ES-I3 (cell line): Measurements from ENCODE around the gene RPAP2.
"Not testable (repeated sequence)": the region's sequence is repeated elsewhere in the genome, so short reads cannot be mapped to it uniquely, and the experiment has no call there.

Source experiments
- H3K36me3 ChIP-seq: 2 replicates; pipeline ENCODE4 v1.6.1; 2013; ENCODE audit warnings: mild to moderate bottlenecking, low read length, control low read depth, moderate library complexity; ENCODE audit not compliant: insufficient read depth
- H3K4me1 ChIP-seq: 2 replicates; pipeline ENCODE4 v1.6.1; 2013; ENCODE audit warnings: mild to moderate bottlenecking, control low read depth, low read length; ENCODE audit not compliant: insufficient read depth
- H3K9ac ChIP-seq: 2 replicates; pipeline ENCODE4 v1.6.1; 2013; ENCODE audit warnings: low read depth, mild to moderate bottlenecking, low read length, moderate library complexity
- H3K9me3 ChIP-seq: 2 replicates; pipeline ENCODE4 v1.6.1; 2013; ENCODE audit warnings: mild to moderate bottlenecking, low read length, moderate library complexity; ENCODE audit not compliant: control insufficient read depth, insufficient read depth

The RPAP2 gene

GRCh38 chr1:92298573-92299476 is at the start of gene RPAP2, which contains the start of gene GLMN:
Gene RPAP2 (plus strand): TSS chr1:92299059. CDS start chr1:92299074, 15 bp downstream.
Gene GLMN (minus strand): TSS chr1:92298987. CDS start chr1:92297999, 988 bp downstream.
- peaks cover 3% of the 10 kb centered on the region; the same call in 1 of the 2 replicates for H3K36me3 ChIP-seq
- H3K4me1 ChIP-seq = no peaks in the 10 kb centered on the region
- H3K9ac ChIP-seq = peak within 1 kb of the TSS; percentile 99
- H3K9me3 ChIP-seq = no peaks in the 10 kb centered on the region

- H3K36me3 ChIP-seq, H3K9me3 ChIP-seq, H3K4me1 ChIP-seq, H3K9ac ChIP-seq: not testable (repeated sequence)
Observed at GRCh38 chr1:92254714-92255113, 44.1 kb upstream of the RPAP2 start.

- Histone ChIP-seq H3K4me1 (no peaks in the 10 kb centered on the region), H3K36me3 (no peaks in the 10 kb centered on the region; the same call in none of the 2 replicates), H3K9me3 (no peaks in the 10 kb centered on the region), H3K9ac (no peak overlapping the region)
Observed at GRCh38 chr1:92259350-92259749, 39.5 kb upstream of the RPAP2 start.

GRCh38 chr1:92262516-92262915 is 36.3 kb upstream of the RPAP2 start:
- Histone ChIP-seq H3K36me3 (no peaks in the 10 kb centered on the region; the same call in none of the 2 replicates), H3K4me1 (no peaks in the 10 kb centered on the region), H3K9ac (no peak overlapping the region), H3K9me3 (no peaks in the 10 kb centered on the region)

- Histone ChIP-seq H3K9ac (no peak overlapping the region), H3K36me3 (peaks cover 5% of the 10 kb centered on the region), H3K4me1 (no peaks in the 10 kb centered on the region), H3K9me3 (no peaks in the 10 kb centered on the region)
Observed at GRCh38 chr1:92273039-92273438, 25.8 kb upstream of the RPAP2 start.

DNA sequence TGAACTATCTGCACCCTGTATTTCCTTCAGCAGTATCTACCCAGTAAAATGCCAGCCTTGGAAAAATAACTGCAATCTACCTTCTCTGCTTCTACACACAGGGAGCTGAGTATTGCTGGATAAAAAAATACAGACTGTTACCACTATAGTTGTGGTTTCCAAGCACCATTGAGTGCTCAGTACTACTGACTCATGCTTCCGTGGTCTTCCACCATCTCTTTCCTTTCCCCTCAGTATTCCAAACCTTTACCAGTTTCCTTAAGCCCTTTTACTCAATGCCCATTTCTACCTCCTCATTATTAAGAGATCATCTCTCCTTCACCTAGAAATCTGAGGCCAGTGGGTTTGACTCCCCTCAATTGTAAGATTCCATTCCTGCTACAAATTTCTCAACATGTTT is 23.9 kb upstream of the RPAP2 start:
- H3K36me3 ChIP-seq = peaks cover 5% of the 10 kb centered on the region
- H3K9ac ChIP-seq = no peak overlapping the region
- H3K4me1 ChIP-seq = no peaks in the 10 kb centered on the region
- H3K9me3 ChIP-seq = no peaks in the 10 kb centered on the region

DNA sequence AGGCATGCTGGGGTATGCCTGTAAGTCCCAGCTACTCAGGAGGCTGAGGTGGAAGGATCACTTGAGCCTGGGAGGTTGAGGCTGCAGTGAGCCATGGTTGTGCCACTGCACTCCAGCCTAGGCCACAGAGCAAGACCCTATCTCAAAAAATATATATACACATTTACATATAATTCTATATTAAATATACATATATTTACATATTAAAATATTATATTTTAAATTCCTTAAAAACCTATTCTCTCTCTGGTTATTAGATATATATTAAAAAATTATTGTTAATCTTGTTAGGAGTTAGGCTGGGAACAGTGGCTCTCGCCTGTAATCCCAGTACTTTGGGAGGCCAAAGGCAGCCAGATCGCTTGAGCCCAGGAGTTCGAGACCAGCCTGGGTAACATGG is 22.8 kb upstream of the RPAP2 start:
- Histone ChIP-seq H3K9me3 (no peaks in the 10 kb centered on the region), H3K4me1 (no peaks in the 10 kb centered on the region), H3K9ac (no peak overlapping the region), H3K36me3 (peaks cover 5% of the 10 kb centered on the region)

GRCh38 chr1:92277105-92277723 is 21.6 kb upstream of the RPAP2 start:
- H3K4me1 ChIP-seq = no peaks in the 10 kb centered on the region
- no peak overlapping the region for H3K9ac ChIP-seq
- peaks cover 5% of the 10 kb centered on the region for H3K36me3 ChIP-seq
- H3K9me3 ChIP-seq = no peaks in the 10 kb centered on the region

DNA sequence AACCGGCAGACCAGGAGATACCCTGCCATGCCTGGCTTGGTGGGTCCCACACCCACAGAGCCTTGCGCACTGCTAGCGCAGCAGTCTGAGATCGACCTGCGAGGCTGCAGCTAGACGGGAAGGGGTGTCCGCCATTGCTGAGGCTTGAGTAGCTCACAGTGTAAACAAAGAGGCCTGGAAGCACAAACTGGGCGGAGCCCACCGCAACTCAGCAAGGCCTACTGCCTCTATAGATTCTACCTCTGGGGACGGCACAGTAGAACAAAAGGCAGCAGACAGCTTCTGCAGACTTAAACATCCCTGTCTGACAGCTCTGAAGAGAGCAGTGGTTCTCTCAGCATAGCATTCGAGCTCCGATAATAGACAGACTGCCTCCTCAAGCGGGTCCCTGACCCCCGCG is 19.1 kb upstream of the RPAP2 start:
- not testable (repeated sequence) for H3K9ac ChIP-seq, H3K9me3 ChIP-seq, H3K36me3 ChIP-seq, H3K4me1 ChIP-seq

GRCh38 chr1:92281411-92281810 is 17.4 kb upstream of the RPAP2 start:
- not testable (repeated sequence) for H3K4me1 ChIP-seq, H3K9me3 ChIP-seq, H3K36me3 ChIP-seq, H3K9ac ChIP-seq

- no peaks in the 10 kb centered on the region for H3K9me3 ChIP-seq
- no peaks in the 10 kb centered on the region for H3K4me1 ChIP-seq
- no peak overlapping the region for H3K9ac ChIP-seq
- H3K36me3 ChIP-seq = peaks cover 5% of the 10 kb centered on the region; the same call in 1 of the 2 replicates
Observed at GRCh38 chr1:92291372-92291999, 7.4 kb upstream of the RPAP2 start.

- peak overlapping the region; percentile 99 for H3K9ac ChIP-seq
- H3K36me3 ChIP-seq = peaks cover 3% of the 10 kb centered on the region; the same call in 1 of the 2 replicates
- H3K9me3 ChIP-seq = no peaks in the 10 kb centered on the region
- H3K4me1 ChIP-seq = no peaks in the 10 kb centered on the region
Observed at GRCh38 chr1:92298213-92298572, 666 bp upstream of the RPAP2 start.

DNA sequence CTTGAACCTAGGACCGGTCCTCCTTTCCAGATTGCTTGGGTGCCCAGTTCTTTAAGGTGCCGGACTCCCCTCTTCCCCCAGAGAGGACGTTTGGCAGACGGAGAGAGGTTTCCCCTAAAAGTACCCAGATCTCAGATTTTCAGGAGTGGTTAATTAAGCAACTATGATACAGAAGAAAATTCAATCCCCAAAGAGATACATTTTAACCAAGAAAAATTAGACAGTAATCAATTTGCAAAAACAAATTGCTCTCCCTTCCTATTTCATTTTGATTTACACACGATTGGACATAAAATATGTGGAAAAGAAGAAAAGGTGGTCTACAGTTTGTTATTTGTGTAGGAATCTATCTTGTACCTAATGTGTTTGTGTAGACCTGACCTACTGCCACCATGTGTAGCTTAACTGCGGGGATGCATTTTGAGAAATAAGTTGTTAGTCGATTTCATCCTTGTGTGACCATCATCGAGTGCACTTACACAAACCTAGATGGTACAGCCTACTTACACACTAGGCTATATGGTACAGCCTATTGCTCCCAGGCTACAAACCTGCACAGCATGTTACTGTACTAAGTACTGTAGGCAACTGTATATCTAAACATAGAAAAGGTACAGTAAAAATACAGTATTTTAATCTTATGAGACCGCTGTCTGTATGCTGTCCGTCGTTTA is 755 bp downstream of the RPAP2 start:
- peaks cover 3% of the 10 kb centered on the region; the same call in 1 of the 2 replicates for H3K36me3 ChIP-seq
- peak overlapping the region; percentile 99 for H3K9ac ChIP-seq
- no peaks in the 10 kb centered on the region for H3K9me3 ChIP-seq
- no peaks in the 10 kb centered on the region for H3K4me1 ChIP-seq

- Histone ChIP-seq H3K36me3 (no peaks in the 10 kb centered on the region), H3K9ac (no peak overlapping the region), H3K9me3 (no peaks in the 10 kb centered on the region), H3K4me1 (no peaks in the 10 kb centered on the region)
Observed at GRCh38 chr1:92301021-92301420, 2.2 kb downstream of the RPAP2 start.
